ENCODE results near the gene GALNT8. TPM values are rescaled to one million over a fixed set of nuclear protein-coding genes. Genes with fewer than 3 reads are reported as not detected.

Gene GALNT8
- polyA plus RNA-seq, 1 experiment: not detected

DNA sequence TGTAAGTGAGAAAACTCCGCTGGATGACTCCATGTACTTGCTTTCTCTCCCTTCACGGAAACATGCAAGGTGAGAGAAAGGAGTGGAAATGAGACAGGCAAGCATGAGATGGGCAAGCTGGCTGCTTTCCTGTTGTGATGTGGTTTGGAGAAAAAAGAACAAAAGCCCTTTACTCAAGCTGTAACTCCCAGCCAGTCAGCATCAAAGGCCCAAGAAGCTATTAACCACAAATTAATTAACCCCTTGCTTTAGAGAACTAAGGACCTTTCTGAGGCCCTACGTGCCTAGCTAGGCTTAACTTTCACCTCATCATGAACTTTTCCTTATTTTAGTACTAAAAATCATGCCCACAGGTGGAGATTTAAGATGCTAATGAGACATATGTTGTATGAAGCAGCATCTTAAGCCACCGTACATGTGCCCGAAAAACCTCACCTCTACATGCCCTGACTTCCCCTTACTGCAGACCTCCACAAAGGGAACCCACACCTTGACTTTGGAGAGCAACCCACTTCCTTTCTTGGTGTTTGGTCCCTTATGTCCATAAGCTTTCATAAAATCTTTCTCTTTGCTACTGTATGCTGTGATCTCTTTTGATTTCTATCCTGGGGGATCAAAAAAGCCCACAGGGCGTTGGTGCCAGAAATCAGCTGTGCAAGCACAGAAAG, 87.0 kb downstream of the GALNT8 start:
- Histone ChIP-seq H3K36me3 (ENCODE audit: control insufficient read depth, insufficient read depth, low read length) (no peaks in the 10 kb centered on the region), H3K4me3 (ENCODE audit: low read depth, low read length) (no peak overlapping the region), H3K27me3 (ENCODE audit: control insufficient read depth, insufficient read depth, low read length) (peaks cover 16% of the 10 kb centered on the region)
- CTCF ChIA-PET: interaction anchor here (0.6 kb wide), 1 partner anchor 97 kb away, joined by 3 read pairs; no protein-coding TSS in a partner anchor
- DNase-seq (ENCODE audit: low read depth): no peak
- TF ChIP-seq CTCF (IDR thresholded peaks at IDR 0.05; ENCODE audit: insufficient read depth, low read depth, low read length): no peak
- POLR2A ChIA-PET: no interaction called here

GRCh38 chr12:4807813-4808212, 87.6 kb downstream of the GALNT8 start:
- TF ChIP-seq CTCF (IDR thresholded peaks at IDR 0.05; ENCODE audit: insufficient read depth, low read depth, low read length): no peak
- DNase-seq (ENCODE audit: low read depth): no peak
- ChIA-PET POLR2A (no interaction called here), CTCF (interaction anchor here (0.6 kb wide), 1 partner anchor 96 kb away, joined by 3 read pairs; no protein-coding TSS in a partner anchor)
- no peak overlapping the region for H3K4me3 ChIP-seq (ENCODE audit: low read depth, low read length)
- peaks cover 16% of the 10 kb centered on the region for H3K27me3 ChIP-seq (ENCODE audit: control insufficient read depth, insufficient read depth, low read length)
- no peaks in the 10 kb centered on the region for H3K36me3 ChIP-seq (ENCODE audit: control insufficient read depth, insufficient read depth, low read length)

GRCh38 chr12:4809013-4809448, 88.8 kb downstream of the GALNT8 start:
- TF ChIP-seq CTCF (IDR thresholded peaks at IDR 0.05; ENCODE audit: insufficient read depth, low read depth, low read length): no peak
- H3K36me3 ChIP-seq (ENCODE audit: control insufficient read depth, insufficient read depth, low read length): no peaks in the 10 kb centered on the region
- no peak overlapping the region for H3K4me3 ChIP-seq (ENCODE audit: low read depth, low read length)
- POLR2A ChIA-PET: no interaction called here
- CTCF ChIA-PET: no interaction called here
- H3K27me3 ChIP-seq (ENCODE audit: control insufficient read depth, insufficient read depth, low read length): peaks cover 16% of the 10 kb centered on the region
- DNase-seq (ENCODE audit: low read depth): no peak

- TF ChIP-seq CTCF (IDR thresholded peaks at IDR 0.05; ENCODE audit: insufficient read depth, low read depth, low read length): no peak
- ChIA-PET CTCF (no interaction called here), POLR2A (no interaction called here)
- Histone ChIP-seq H3K36me3 (ENCODE audit: control insufficient read depth, insufficient read depth, low read length) (no peaks in the 10 kb centered on the region), H3K27me3 (ENCODE audit: control insufficient read depth, insufficient read depth, low read length) (peaks cover 18% of the 10 kb centered on the region), H3K4me3 (ENCODE audit: low read depth, low read length) (no peak overlapping the region)
- DNase-seq (ENCODE audit: low read depth): no peak
These were observed 89.4 kb downstream of the GALNT8 start for GRCh38 chr12:4809449-4810218.

GRCh38 chr12:4810219-4810671, 90.0 kb downstream of the GALNT8 start:
- DNase-seq (ENCODE audit: low read depth): no peak
- ChIA-PET CTCF (no interaction called here), POLR2A (no interaction called here)
- Histone ChIP-seq H3K4me3 (ENCODE audit: low read depth, low read length) (no peak overlapping the region), H3K27me3 (ENCODE audit: control insufficient read depth, insufficient read depth, low read length) (peaks cover 18% of the 10 kb centered on the region), H3K36me3 (ENCODE audit: control insufficient read depth, insufficient read depth, low read length) (no peaks in the 10 kb centered on the region)
- no peak for TF ChIP-seq CTCF (IDR thresholded peaks at IDR 0.05; ENCODE audit: insufficient read depth, low read depth, low read length)

Data from BJ (cell line).